HEK293 (cell line): ENCODE measurements around the gene GFOD1.

Experiments used
- CTCF ChIA-PET: fragments of 350-600 bp; formaldehyde crosslinking; extraction: SDS; loops from one replicate; lab custom pipeline; 2021; ENCODE audit warnings: antibody characterized with exemption; lab: Yijun Ruan, JAX
- POLR2A ChIA-PET: fragments of 300-600 bp; formaldehyde crosslinking; extraction: SDS; loops from one replicate; lab custom pipeline; 2020; ENCODE audit warnings: antibody characterized with exemption, inconsistent platforms; lab: Yijun Ruan, JAX
- H3K27ac ChIP-seq: fragments of 200-500 bp; sonication (Bioruptor generic); 2 replicates; pipeline ENCODE4 v1.5.1; 2014; ENCODE audit warnings: low read depth, low read length, control low read depth, inconsistent platforms; ENCODE audit errors: extremely low read depth
- H3K36me3 ChIP-seq, 2 experiments: fragments of 200-500 bp in 1 of 2; sonication (Bioruptor generic) in 1 of 2; 1 replicate in 1 of 2; 2 replicates in 1 of 2; pipeline ENCODE4 v1.5.1; 2014 to 2017; ENCODE audit warnings: inconsistent platforms in 2 of 2, low read length in 2 of 2; ENCODE audit not compliant: control insufficient read depth in 2 of 2, insufficient read depth in 1 of 2
- H3K4me1 ChIP-seq: fragments of 200-500 bp; sonication (Bioruptor generic); 2 replicates; pipeline ENCODE4 v1.5.1; 2014; ENCODE audit warnings: mild to moderate bottlenecking, low read length, inconsistent platforms; ENCODE audit not compliant: control insufficient read depth, insufficient read depth
- H3K4me3 ChIP-seq: 2 replicates; pipeline ENCODE4 v1.5.1; 2011; ENCODE audit warnings: low read depth, mild to moderate bottlenecking, control low read depth, low read length, moderate library complexity
- H3K9me3 ChIP-seq: fragments of 200-500 bp; sonication (Bioruptor generic); 2 replicates; pipeline ENCODE4 v1.5.1; 2014; ENCODE audit warnings: low read depth, low read length, inconsistent platforms; ENCODE audit not compliant: control insufficient read depth, insufficient read depth
- ELK4 ChIP-seq: IDR thresholded peaks from 2 replicates; pipeline ENCODE4 v1.6.1; 2011; ENCODE audit warnings: mild to moderate bottlenecking, low read depth, low read length, borderline replicate concordance
- KLF10 ChIP-seq: fragments of 450-650 bp; IDR thresholded peaks from 2 replicates; pipeline ENCODE4 v1.5.1; 2018; ENCODE audit warnings: missing biosample characterization, mild to moderate bottlenecking, missing genetic modification characterization
- KLF8 ChIP-seq: fragments of 450-650 bp; formaldehyde crosslinking; IDR thresholded peaks from 2 replicates; pipeline ENCODE4 v1.5.1; 2016; ENCODE audit warnings: missing biosample characterization, missing genetic modification characterization
- RBAK ChIP-seq: fragments of 450-650 bp; formaldehyde crosslinking; IDR thresholded peaks from 2 replicates; pipeline ENCODE4 v1.5.1; 2016; ENCODE audit warnings: missing biosample characterization, missing genetic modification characterization
- REPIN1 ChIP-seq: fragments of 450-650 bp; formaldehyde crosslinking; IDR thresholded peaks from 2 replicates; pipeline ENCODE4 v1.5.1; 2017; ENCODE audit warnings: missing biosample characterization, missing genetic modification characterization, low read depth
- SP3 ChIP-seq: fragments of 450-650 bp; formaldehyde crosslinking; IDR thresholded peaks from 2 replicates; pipeline ENCODE4 v1.5.1; 2016; ENCODE audit warnings: missing biosample characterization, missing genetic modification characterization
- TRIM28 ChIP-seq: IDR thresholded peaks from 2 replicates; pipeline ENCODE4 v1.6.1; 2011; ENCODE audit warnings: low read length, control low read depth, borderline replicate concordance
- ZBTB10 ChIP-seq: fragments of 450-650 bp; formaldehyde crosslinking; IDR thresholded peaks from 2 replicates; pipeline ENCODE4 v1.5.1; 2016; ENCODE audit warnings: missing biosample characterization, missing genetic modification characterization
- ZBTB20 ChIP-seq: fragments of 450-650 bp; formaldehyde crosslinking; IDR thresholded peaks from 2 replicates; pipeline ENCODE4 v1.5.1; 2016; ENCODE audit warnings: missing biosample characterization, missing genetic modification characterization
- ZFHX2 ChIP-seq: fragments of 450-650 bp; formaldehyde crosslinking; conservative IDR thresholded peaks from 2 replicates; pipeline ENCODE4 v1.5.1; 2016; ENCODE audit warnings: missing biosample characterization, missing genetic modification characterization
- ZNF155 ChIP-seq: fragments of 450-650 bp; formaldehyde crosslinking; IDR thresholded peaks from 2 replicates; pipeline ENCODE4 v1.5.1; 2016; ENCODE audit warnings: missing biosample characterization, missing genetic modification characterization
- ZNF169 ChIP-seq: fragments of 450-650 bp; formaldehyde crosslinking; IDR thresholded peaks from 2 replicates; pipeline ENCODE4 v1.5.1; 2016; ENCODE audit warnings: missing biosample characterization, missing genetic modification characterization
- ZNF211 ChIP-seq: fragments of 450-650 bp; formaldehyde crosslinking; IDR thresholded peaks from 2 replicates; pipeline ENCODE4 v1.5.1; 2016; ENCODE audit warnings: low read depth, missing biosample characterization, missing genetic modification characterization
- ZNF23 ChIP-seq: fragments of 450-650 bp; formaldehyde crosslinking; IDR thresholded peaks from 2 replicates; pipeline ENCODE4 v1.5.1; 2016; ENCODE audit warnings: missing biosample characterization, missing genetic modification characterization, borderline replicate concordance
- ZNF449 ChIP-seq: fragments of 450-650 bp; formaldehyde crosslinking; IDR thresholded peaks from 2 replicates; pipeline ENCODE4 v1.5.1; 2017; ENCODE audit warnings: missing biosample characterization, mild to moderate bottlenecking, missing genetic modification characterization, moderate library complexity
- ZNF660 ChIP-seq: fragments of 450-650 bp; IDR thresholded peaks from 2 replicates; pipeline ENCODE4 v1.5.1; 2018; ENCODE audit warnings: missing biosample characterization, mild to moderate bottlenecking, missing genetic modification characterization
- ZNF76 ChIP-seq: fragments of 450-650 bp; formaldehyde crosslinking; IDR thresholded peaks from 2 replicates; pipeline ENCODE4; 2016; ENCODE audit warnings: low read depth, missing biosample characterization, missing genetic modification characterization, borderline replicate concordance
- ZNF792 ChIP-seq: fragments of 450-650 bp; formaldehyde crosslinking; IDR thresholded peaks from 2 replicates; pipeline ENCODE4 v1.5.1; 2016; ENCODE audit warnings: missing biosample characterization, missing genetic modification characterization
- ZSCAN5A ChIP-seq: fragments of 450-650 bp; formaldehyde crosslinking; IDR thresholded peaks from 2 replicates; pipeline ENCODE4 v1.5.1; 2016; ENCODE audit warnings: missing biosample characterization, missing genetic modification characterization
- TF ChIP-seq, protein P1 (sequence below): fragments of 450-650 bp; formaldehyde crosslinking; IDR thresholded peaks from 2 replicates; pipeline ENCODE4; 2016; ENCODE audit warnings: missing biosample characterization, missing genetic modification characterization
- TF ChIP-seq, protein P2 (sequence below): fragments of 450-650 bp; formaldehyde crosslinking; IDR thresholded peaks from 2 replicates; pipeline ENCODE4 v1.5.1; 2016; ENCODE audit warnings: missing biosample characterization, missing genetic modification characterization
- TF ChIP-seq, protein P3 (sequence below): fragments of 450-650 bp; formaldehyde crosslinking; IDR thresholded peaks from 2 replicates; pipeline ENCODE4 v1.5.1; 2016; ENCODE audit warnings: missing biosample characterization, missing genetic modification characterization
- TF ChIP-seq, protein P4 (sequence below): fragments of 450-650 bp; formaldehyde crosslinking; IDR thresholded peaks from 2 replicates; pipeline ENCODE4 v1.5.1; 2016; ENCODE audit warnings: missing biosample characterization, missing genetic modification characterization

Gene GFOD1

GRCh38 chr6:13488896-13489237 is 1.5 kb upstream of the GFOD1 start (continued):
- no peak for TF ChIP-seq SP3
- TF ChIP-seq ZBTB10 (tag by site-specific recombination), result no peak
- TF ChIP-seq ZNF155 (tag by site-specific recombination), result no peak
- TF ChIP-seq RBAK, result no peak
- TF ChIP-seq ZNF660 (tag by site-specific recombination), result no peak
- TF ChIP-seq ELK4, result no peak

GRCh38 chr6:13488015-13488895 is 855 bp upstream of the GFOD1 start:
- Histone ChIP-seq H3K9me3 (no peaks in the 10 kb centered on the region), H3K27ac (peak overlapping the region; percentile 63; the same call in 1 of the 2 replicates), H3K4me3 (peak overlapping the region; percentile 48), H3K36me3 (no peaks in the 10 kb centered on the region), H3K4me1 (peaks cover 9% of the 10 kb centered on the region)
- POLR2A ChIA-PET, result interaction anchor here (1.0 to 2.5 kb wide), 2 partner anchors 87 to 160 kb away, joined by 7 to 8 read pairs; partner anchors contain the start of genes SIRT5 and TBC1D7
- CTCF ChIA-PET, result interaction anchor here (0.6 to 1.0 kb wide), 2 partner anchors 156 to 666 kb away, joined by 3 to 6 read pairs; no protein-coding TSS in a partner anchor
- TF ChIP-seq TRIM28 (no peak), ZNF76 (tag by site-specific recombination) (0 out of 2 replicates have a peak, but pooled peaks have one; percentile 24), ZNF792 (tag by site-specific recombination) (peak; percentile 35; the same call in 1 of the 2 replicates), ZNF211 (no peak), KLF8 (tag by site-specific recombination) (0 out of 2 replicates have a peak, but pooled peaks have one; percentile 35), ZSCAN5A (tag by site-specific recombination) (no peak), ZFHX2 (tag by site-specific recombination) (peak; percentile 92), ZNF23 (tag by site-specific recombination) (no peak), ZBTB20 (tag by site-specific recombination) (0 out of 2 replicates have a peak, but pooled peaks have one; percentile 6), ZNF155 (tag by site-specific recombination) (no peak), REPIN1 (tag by site-specific recombination) (peak; percentile 57; the same call in 1 of the 2 replicates), KLF10 (tag by site-specific recombination) (no peak), ZNF169 (tag by site-specific recombination) (no peak), ZNF449 (tag by site-specific recombination) (peak; percentile 20; the same call in 1 of the 2 replicates)
- TF ChIP-seq, protein P1, sequence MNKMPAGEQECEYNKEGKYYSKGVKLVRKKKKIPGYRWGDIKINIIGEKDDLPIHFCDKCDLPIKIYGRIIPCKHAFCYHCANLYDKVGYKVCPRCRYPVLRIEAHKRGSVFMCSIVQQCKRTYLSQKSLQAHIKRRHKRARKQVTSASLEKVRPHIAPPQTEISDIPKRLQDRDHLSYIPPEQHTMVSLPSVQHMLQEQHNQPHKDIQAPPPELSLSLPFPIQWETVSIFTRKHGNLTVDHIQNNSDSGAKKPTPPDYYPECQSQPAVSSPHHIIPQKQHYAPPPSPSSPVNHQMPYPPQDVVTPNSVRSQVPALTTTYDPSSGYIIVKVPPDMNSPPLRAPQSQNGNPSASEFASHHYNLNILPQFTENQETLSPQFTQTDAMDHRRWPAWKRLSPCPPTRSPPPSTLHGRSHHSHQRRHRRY (tag by site-specific recombination), result no peak
- TF ChIP-seq, protein P2, sequence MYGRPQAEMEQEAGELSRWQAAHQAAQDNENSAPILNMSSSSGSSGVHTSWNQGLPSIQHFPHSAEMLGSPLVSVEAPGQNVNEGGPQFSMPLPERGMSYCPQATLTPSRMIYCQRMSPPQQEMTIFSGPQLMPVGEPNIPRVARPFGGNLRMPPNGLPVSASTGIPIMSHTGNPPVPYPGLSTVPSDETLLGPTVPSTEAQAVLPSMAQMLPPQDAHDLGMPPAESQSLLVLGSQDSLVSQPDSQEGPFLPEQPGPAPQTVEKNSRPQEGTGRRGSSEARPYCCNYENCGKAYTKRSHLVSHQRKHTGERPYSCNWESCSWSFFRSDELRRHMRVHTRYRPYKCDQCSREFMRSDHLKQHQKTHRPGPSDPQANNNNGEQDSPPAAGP, result 0 out of 2 replicates have a peak, but pooled peaks have one; percentile 15
- TF ChIP-seq, protein P3, sequence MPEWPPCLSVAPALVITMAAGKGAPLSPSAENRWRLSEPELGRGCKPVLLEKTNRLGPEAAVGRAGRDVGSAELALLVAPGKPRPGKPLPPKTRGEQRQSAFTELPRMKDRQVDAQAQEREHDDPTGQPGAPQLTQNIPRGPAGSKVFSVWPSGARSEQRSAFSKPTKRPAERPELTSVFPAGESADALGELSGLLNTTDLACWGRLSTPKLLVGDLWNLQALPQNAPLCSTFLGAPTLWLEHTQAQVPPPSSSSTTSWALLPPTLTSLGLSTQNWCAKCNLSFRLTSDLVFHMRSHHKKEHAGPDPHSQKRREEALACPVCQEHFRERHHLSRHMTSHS (tag by site-specific recombination), result no peak
- TF ChIP-seq, protein P4, sequence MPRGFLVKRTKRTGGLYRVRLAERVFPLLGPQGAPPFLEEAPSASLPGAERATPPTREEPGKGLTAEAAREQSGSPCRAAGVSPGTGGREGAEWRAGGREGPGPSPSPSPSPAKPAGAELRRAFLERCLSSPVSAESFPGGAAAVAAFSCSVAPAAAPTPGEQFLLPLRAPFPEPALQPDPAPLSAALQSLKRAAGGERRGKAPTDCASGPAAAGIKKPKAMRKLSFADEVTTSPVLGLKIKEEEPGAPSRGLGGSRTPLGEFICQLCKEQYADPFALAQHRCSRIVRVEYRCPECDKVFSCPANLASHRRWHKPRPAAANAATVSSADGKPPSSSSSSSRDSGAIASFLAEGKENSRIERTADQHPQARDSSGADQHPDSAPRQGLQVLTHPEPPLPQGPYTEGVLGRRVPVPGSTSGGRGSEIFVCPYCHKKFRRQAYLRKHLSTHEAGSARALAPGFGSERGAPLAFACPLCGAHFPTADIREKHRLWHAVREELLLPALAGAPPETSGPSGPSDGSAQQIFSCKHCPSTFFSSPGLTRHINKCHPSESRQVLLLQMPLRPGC, result no peak
